HepG2 (cell line): ENCODE data around the gene AKR1C3. TPM values are rescaled to one million over a fixed set of nuclear protein-coding genes. Genes with fewer than 3 reads are reported as not detected.
A peak's percentile ranks its signal among the peaks of the same experiment; 100 is the strongest.

ENCODE experiments used
- ADNP ChIP-seq: sonication (generic); formaldehyde crosslinking; IDR thresholded peaks from 2 replicates; pipeline ENCODE4 v1.4.0; 2020; ENCODE audit warnings: missing genetic modification reagents
- CENPT ChIP-seq: sonication (generic); formaldehyde crosslinking; IDR thresholded peaks from 2 replicates; pipeline ENCODE4 v1.8.0; 2022; ENCODE audit warnings: low read depth, mild to moderate bottlenecking, moderate library complexity, missing genetic modification reagents
- DNMT3B ChIP-seq: conservative IDR thresholded peaks from 2 replicates; pipeline ENCODE4 v1.6.1; 2016; ENCODE audit warnings: missing biosample characterization, control low read depth
- IRX3 ChIP-seq: sonication (generic); formaldehyde crosslinking; IDR thresholded peaks from 2 replicates; pipeline ENCODE4 v1.8.1; 2023; ENCODE audit warnings: mild to moderate bottlenecking, low read depth, missing genetic modification reagents, borderline replicate concordance
- KIAA2018 ChIP-seq: sonication (generic); formaldehyde crosslinking; IDR thresholded peaks from 2 replicates; pipeline ENCODE4 v1.5.0; 2020; ENCODE audit warnings: mild to moderate bottlenecking, missing genetic modification reagents, borderline replicate concordance
- MAX ChIP-seq: IDR thresholded peaks from 2 replicates; pipeline ENCODE4 v1.6.1; 2012; ENCODE audit warnings: inconsistent platforms
- SMAD3 ChIP-seq: sonication (generic); formaldehyde crosslinking; IDR thresholded peaks from 2 replicates; pipeline ENCODE4 v1.4.0; 2020; ENCODE audit warnings: missing genetic modification reagents
- SOX5 ChIP-seq: IDR thresholded peaks from 2 replicates; pipeline ENCODE4 v1.6.1; 2016; ENCODE audit warnings: borderline replicate concordance
- SPEN ChIP-seq: sonication (generic); formaldehyde crosslinking; IDR thresholded peaks from 2 replicates; pipeline ENCODE4 v1.5.1; 2020; ENCODE audit warnings: low read depth, mild to moderate bottlenecking, missing genetic modification reagents
- ZBTB3 ChIP-seq: sonication (generic); formaldehyde crosslinking; IDR thresholded peaks from 2 replicates; pipeline ENCODE4 v1.4.0; 2020; ENCODE audit warnings: low read depth, mild to moderate bottlenecking, moderate library complexity, missing genetic modification reagents, borderline replicate concordance
- ZKSCAN8 ChIP-seq: IDR thresholded peaks from 2 replicates; pipeline ENCODE4 v1.6.1; 2016; ENCODE audit warnings: borderline replicate concordance, missing genetic modification reagents, missing compliant biosample characterization
- ZSCAN9 ChIP-seq: IDR thresholded peaks from 2 replicates; pipeline ENCODE4 v1.6.1; 2016; ENCODE audit warnings: borderline replicate concordance
- polyA plus RNA-seq, 8 experiments: library from polyadenylated mRNA; depleted of rRNA in 3 of 8; stranded (reverse) in 7 of 8; unstranded in 1 of 8; fragments of >200 nt; fragmentation: Illumina TruSeq in 4 of 8; extraction: Trizol in 4 of 8; gene quantifications; 2 replicates each; pipeline versions ENCODE4 v1.2.1 to v1.2.3, GENCODE V29; 2011 to 2016; ENCODE audit warnings: low read depth in 4 of 8, missing spikeins in 1 of 8, mixed read lengths in 1 of 8; ENCODE audit not compliant: insufficient read depth in 1 of 8
- total RNA-seq, 5 experiments: library from RNA; depleted of rRNA; stranded (reverse); fragments of >200 nt; fragmentation: Illumina TruSeq; extraction: Trizol; gene quantifications; 2 replicates each; pipeline ENCODE4 v1.2.3, GENCODE V29; 2016; ENCODE audit warnings: low read depth in 1 of 5
- TF ChIP-seq, protein P1 (sequence below): sonication (generic); formaldehyde crosslinking; IDR thresholded peaks from 2 replicates; pipeline ENCODE4 v1.4.0; 2020; ENCODE audit warnings: missing genetic modification reagents, borderline replicate concordance
- TF ChIP-seq, protein P2 (sequence below): sonication (generic); formaldehyde crosslinking; IDR thresholded peaks from 2 replicates; pipeline ENCODE4 v1.5.0; 2020; ENCODE audit warnings: missing genetic modification reagents, mild to moderate bottlenecking, borderline replicate concordance

Gene AKR1C3
- total and polyA plus RNA-seq, 2 of the 13 experiments (the other 11 are each of a cell fraction or from before 2014, with no cell fraction given), result 368 to 532 TPM

DNA sequence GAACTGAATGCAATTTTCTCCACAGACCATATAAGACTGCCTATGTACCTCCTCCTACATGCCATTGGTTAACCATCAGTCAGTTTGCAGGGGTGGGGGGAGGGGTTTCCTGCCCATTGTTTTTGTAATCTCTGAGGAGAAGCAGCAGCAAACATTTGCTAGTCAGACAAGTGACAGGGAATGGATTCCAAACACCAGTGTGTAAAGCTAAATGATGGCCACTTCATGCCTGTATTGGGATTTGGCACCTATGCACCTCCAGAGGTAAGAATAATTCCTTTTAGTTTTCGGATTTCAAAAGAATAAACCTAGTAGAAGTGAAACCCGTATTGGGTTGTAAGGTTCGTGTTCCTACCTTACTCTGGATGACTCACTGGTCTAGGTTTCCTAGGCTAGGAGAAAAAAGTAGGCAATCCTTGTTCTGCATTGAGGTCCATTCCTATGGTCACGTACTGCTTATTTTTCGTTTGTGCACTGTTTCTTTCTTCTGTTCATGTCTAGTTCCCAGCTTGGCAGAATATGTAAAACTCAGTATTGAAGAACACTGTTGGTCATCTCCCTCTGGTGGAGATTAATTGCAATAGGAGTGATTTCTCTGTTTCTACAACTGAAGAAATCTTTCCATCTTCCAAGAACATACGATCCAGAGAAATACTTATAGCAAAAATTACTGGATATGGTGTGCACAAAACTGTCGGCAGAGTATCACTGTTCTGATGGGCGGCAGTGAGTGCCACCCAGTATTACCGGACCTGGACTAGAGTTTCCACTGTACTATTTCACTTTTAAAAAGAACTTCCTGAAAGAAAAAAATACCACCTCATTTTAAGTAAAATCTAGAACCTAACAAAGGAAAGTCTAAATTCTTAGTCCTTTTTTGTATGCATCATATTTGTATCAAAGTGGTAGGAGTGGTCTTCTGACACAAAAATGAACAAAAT, at the start of gene AKR1C3 (continued):
- TF ChIP-seq, protein P1, sequence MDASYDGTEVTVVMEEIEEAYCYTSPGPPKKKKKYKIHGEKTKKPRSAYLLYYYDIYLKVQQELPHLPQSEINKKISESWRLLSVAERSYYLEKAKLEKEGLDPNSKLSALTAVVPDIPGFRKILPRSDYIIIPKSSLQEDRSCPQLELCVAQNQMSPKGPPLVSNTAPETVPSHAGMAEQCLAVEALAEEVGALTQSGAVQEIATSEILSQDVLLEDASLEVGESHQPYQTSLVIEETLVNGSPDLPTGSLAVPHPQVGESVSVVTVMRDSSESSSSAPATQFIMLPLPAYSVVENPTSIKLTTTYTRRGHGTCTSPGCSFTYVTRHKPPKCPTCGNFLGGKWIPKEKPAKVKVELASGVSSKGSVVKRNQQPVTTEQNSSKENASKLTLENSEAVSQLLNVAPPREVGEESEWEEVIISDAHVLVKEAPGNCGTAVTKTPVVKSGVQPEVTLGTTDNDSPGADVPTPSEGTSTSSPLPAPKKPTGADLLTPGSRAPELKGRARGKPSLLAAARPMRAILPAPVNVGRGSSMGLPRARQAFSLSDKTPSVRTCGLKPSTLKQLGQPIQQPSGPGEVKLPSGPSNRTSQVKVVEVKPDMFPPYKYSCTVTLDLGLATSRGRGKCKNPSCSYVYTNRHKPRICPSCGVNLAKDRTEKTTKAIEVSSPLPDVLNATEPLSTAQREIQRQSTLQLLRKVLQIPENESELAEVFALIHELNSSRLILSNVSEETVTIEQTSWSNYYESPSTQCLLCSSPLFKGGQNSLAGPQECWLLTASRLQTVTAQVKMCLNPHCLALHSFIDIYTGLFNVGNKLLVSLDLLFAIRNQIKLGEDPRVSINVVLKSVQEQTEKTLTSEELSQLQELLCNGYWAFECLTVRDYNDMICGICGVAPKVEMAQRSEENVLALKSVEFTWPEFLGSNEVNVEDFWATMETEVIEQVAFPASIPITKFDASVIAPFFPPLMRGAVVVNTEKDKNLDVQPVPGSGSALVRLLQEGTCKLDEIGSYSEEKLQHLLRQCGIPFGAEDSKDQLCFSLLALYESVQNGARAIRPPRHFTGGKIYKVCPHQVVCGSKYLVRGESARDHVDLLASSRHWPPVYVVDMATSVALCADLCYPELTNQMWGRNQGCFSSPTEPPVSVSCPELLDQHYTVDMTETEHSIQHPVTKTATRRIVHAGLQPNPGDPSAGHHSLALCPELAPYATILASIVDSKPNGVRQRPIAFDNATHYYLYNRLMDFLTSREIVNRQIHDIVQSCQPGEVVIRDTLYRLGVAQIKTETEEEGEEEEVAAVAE (CRISPR knock-in tag), result peak; percentile 72
- TF ChIP-seq ZBTB3 (no peak), IRX3 (no peak), SMAD3 (no peak), DNMT3B (CRISPR knock-in tag) (no peak), ADNP (no peak), ZKSCAN8 (no peak), SPEN (no peak), ZSCAN9 (CRISPR knock-in tag) (0 out of 2 replicates have a peak, but pooled peaks have one; percentile 19), MAX (no peak; the same call in 1 of the 2 replicates), KIAA2018 (CRISPR knock-in tag) (no peak), SOX5 (CRISPR knock-in tag) (peak; percentile 74), CENPT (CRISPR knock-in tag) (no peak)
- TF ChIP-seq, protein P2, sequence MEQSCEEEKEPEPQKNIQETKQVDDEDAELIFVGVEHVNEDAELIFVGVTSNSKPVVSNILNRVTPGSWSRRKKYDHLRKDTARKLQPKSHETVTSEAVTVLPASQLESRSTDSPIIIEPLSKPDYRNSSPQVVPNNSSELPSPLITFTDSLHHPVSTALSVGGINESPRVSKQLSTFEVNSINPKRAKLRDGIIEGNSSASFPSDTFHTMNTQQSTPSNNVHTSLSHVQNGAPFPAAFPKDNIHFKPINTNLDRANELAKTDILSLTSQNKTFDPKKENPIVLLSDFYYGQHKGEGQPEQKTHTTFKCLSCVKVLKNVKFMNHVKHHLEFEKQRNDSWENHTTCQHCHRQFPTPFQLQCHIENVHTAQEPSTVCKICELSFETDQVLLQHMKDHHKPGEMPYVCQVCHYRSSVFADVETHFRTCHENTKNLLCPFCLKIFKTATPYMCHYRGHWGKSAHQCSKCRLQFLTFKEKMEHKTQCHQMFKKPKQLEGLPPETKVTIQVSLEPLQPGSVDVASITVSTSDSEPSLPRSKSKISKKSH, result no peak
